Measurements from ENCODE around the gene GPR150. TPM values are rescaled to one million over a fixed set of nuclear protein-coding genes. Genes with fewer than 3 reads are reported as not detected.
A peak's percentile ranks its signal among the peaks of the same experiment; 100 is the strongest.

Gene GPR150
- total RNA-seq, 1 donor from 2014 or later, result under 0.01 TPM

GRCh38 chr5:95667061-95667618, 47.3 kb downstream of the GPR150 start:
- Histone ChIP-seq H3K27me3 (ENCODE audit: control insufficient read depth in 3 of 3, insufficient read depth in 3 of 3, low read length in 3 of 3) (no peaks in the 10 kb centered on the region), H3K36me3 (ENCODE audit: control insufficient read depth in 3 of 3, insufficient read depth in 3 of 3, low read length in 3 of 3) (no peaks in the 10 kb centered on the region), H3K27ac (ENCODE audit: low read depth, low read length) (no peak overlapping the region), H3K9me3 (ENCODE audit: control insufficient read depth in 3 of 3, low read length in 3 of 3) (no peaks in the 10 kb centered on the region), H3K9ac (ENCODE audit: low read depth in 1 of 3, low read length in 3 of 3) (no peak overlapping the region), H3K4me1 (ENCODE audit: control insufficient read depth in 3 of 3, insufficient read depth in 3 of 3, low read length in 3 of 3) (peaks cover 10 to 21% (median 13%) of the 10 kb centered on the region in 3 donors), H3K4me3 (ENCODE audit: low read length in 3 of 3) (no peak overlapping the region)

DNA sequence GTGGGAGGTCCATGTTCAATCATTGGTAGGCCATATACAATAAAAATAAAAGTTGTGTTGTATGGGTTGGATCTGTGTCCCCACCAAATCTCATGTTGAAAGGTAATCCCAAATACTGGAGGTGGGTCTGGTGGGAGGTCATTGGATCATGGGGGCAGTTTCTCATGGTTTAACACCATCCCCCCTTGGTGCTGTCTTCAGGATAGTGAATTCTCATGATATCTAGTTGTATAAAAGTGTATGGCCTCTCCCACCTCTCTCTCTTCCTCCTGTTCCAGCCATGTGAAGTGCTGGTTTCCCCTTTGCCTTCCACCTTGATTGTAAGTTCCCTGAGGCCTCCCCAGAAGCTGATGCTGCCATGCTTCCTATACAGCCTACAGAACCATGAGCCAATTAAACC, 47.8 kb downstream of the GPR150 start:
- Histone ChIP-seq H3K36me3 (ENCODE audit: control insufficient read depth in 3 of 3, insufficient read depth in 3 of 3, low read length in 3 of 3) (no peaks in the 10 kb centered on the region), H3K27ac (ENCODE audit: low read depth, low read length) (no peak overlapping the region), H3K9ac (ENCODE audit: low read depth in 1 of 3, low read length in 3 of 3) (no peak overlapping the region), H3K27me3 (ENCODE audit: control insufficient read depth in 3 of 3, insufficient read depth in 3 of 3, low read length in 3 of 3) (no peaks in the 10 kb centered on the region), H3K4me3 (ENCODE audit: low read length in 3 of 3) (no peak overlapping the region), H3K4me1 (ENCODE audit: control insufficient read depth in 3 of 3, insufficient read depth in 3 of 3, low read length in 3 of 3) (peaks cover 10 to 21% (median 13%) of the 10 kb centered on the region in 3 donors), H3K9me3 (ENCODE audit: control insufficient read depth in 3 of 3, low read length in 3 of 3) (no peaks in the 10 kb centered on the region)

- Histone ChIP-seq H3K9me3 (ENCODE audit: control insufficient read depth in 3 of 3, low read length in 3 of 3) (no peaks in the 10 kb centered on the region), H3K4me1 (ENCODE audit: control insufficient read depth in 3 of 3, insufficient read depth in 3 of 3, low read length in 3 of 3) (peaks cover 10 to 21% (median 15%) of the 10 kb centered on the region in 3 donors), H3K9ac (ENCODE audit: low read depth in 1 of 3, low read length in 3 of 3) (no peak overlapping the region), H3K36me3 (ENCODE audit: control insufficient read depth in 3 of 3, insufficient read depth in 3 of 3, low read length in 3 of 3) (no peaks in the 10 kb centered on the region), H3K27ac (ENCODE audit: low read depth, low read length) (no peak overlapping the region), H3K27me3 (ENCODE audit: control insufficient read depth in 3 of 3, insufficient read depth in 3 of 3, low read length in 3 of 3) (no peaks in the 10 kb centered on the region), H3K4me3 (ENCODE audit: low read length in 3 of 3) (no peak overlapping the region)
Observed at GRCh38 chr5:95668216-95668615, 48.3 kb downstream of the GPR150 start.

- Histone ChIP-seq H3K9ac (ENCODE audit: low read depth in 1 of 3, low read length in 3 of 3) (no peak overlapping the region), H3K27me3 (ENCODE audit: control insufficient read depth in 3 of 3, insufficient read depth in 3 of 3, low read length in 3 of 3) (no peaks in the 10 kb centered on the region), H3K36me3 (ENCODE audit: control insufficient read depth in 3 of 3, insufficient read depth in 3 of 3, low read length in 3 of 3) (no peaks in the 10 kb centered on the region), H3K27ac (ENCODE audit: low read depth, low read length) (peak overlapping the region; percentile 80), H3K9me3 (ENCODE audit: control insufficient read depth in 3 of 3, low read length in 3 of 3) (no peaks in the 10 kb centered on the region), H3K4me3 (ENCODE audit: low read length in 3 of 3) (no peak overlapping the region), H3K4me1 (ENCODE audit: control insufficient read depth in 3 of 3, insufficient read depth in 3 of 3, low read length in 3 of 3) (peaks cover 10 to 21% (median 16%) of the 10 kb centered on the region in 3 donors)
Observed at GRCh38 chr5:95668728-95669127, 48.8 kb downstream of the GPR150 start.

- Histone ChIP-seq H3K36me3 (ENCODE audit: control insufficient read depth in 3 of 3, insufficient read depth in 3 of 3, low read length in 3 of 3) (no peaks in the 10 kb centered on the region), H3K27me3 (ENCODE audit: control insufficient read depth in 3 of 3, insufficient read depth in 3 of 3, low read length in 3 of 3) (no peaks in the 10 kb centered on the region), H3K9me3 (ENCODE audit: control insufficient read depth in 3 of 3, low read length in 3 of 3) (no peaks in the 10 kb centered on the region), H3K27ac (ENCODE audit: low read depth, low read length) (peak overlapping the region; percentile 80), H3K4me1 (ENCODE audit: control insufficient read depth in 3 of 3, insufficient read depth in 3 of 3, low read length in 3 of 3) (peaks cover 10 to 18% (median 12%) of the 10 kb centered on the region in 3 donors), H3K4me3 (ENCODE audit: low read length in 3 of 3) (peak overlapping the region in 1 of 3 donors; percentile 9), H3K9ac (ENCODE audit: low read depth in 1 of 3, low read length in 3 of 3) (peak overlapping the region in 1 of 3 donors; percentile 9)
Observed at GRCh38 chr5:95669540-95669939, 49.7 kb downstream of the GPR150 start.

- H3K4me1 ChIP-seq (ENCODE audit: control insufficient read depth in 3 of 3, insufficient read depth in 3 of 3, low read length in 3 of 3), result peaks cover 10 to 17% (median 12%) of the 10 kb centered on the region in 3 donors
- H3K27ac ChIP-seq (ENCODE audit: low read depth, low read length), result peak overlapping the region; percentile 80
- no peaks in the 10 kb centered on the region for H3K36me3 ChIP-seq (ENCODE audit: control insufficient read depth in 3 of 3, insufficient read depth in 3 of 3, low read length in 3 of 3)
- no peaks in the 10 kb centered on the region for H3K9me3 ChIP-seq (ENCODE audit: control insufficient read depth in 3 of 3, low read length in 3 of 3)
- peak overlapping the region in 1 of 3 donors; percentile 9 for H3K4me3 ChIP-seq (ENCODE audit: low read length in 3 of 3)
- peak overlapping the region in 1 of 3 donors; percentile 9 for H3K9ac ChIP-seq (ENCODE audit: low read depth in 1 of 3, low read length in 3 of 3)
- H3K27me3 ChIP-seq (ENCODE audit: control insufficient read depth in 3 of 3, insufficient read depth in 3 of 3, low read length in 3 of 3), result no peaks in the 10 kb centered on the region
Observed at GRCh38 chr5:95669985-95670384, 50.1 kb downstream of the GPR150 start.

DNA sequence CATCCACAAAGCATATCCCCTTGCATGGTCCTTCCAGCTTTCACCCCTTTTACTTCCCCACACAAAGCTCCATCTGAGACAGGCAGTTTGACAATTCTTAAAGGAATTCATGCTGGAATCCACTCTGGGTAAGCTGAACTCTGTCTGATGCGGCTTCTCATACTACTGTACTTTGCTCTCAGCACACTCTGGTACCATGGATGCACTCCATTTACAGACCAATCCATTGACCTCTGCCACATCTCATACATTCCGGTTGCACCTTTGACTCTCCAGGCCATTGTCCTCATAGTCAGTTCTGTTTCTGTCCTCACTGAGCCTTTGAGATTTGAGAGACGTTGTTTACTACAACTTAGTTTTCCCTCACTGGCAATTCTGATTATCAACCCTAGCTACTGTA, 50.7 kb downstream of the GPR150 start:
- H3K4me1 ChIP-seq (ENCODE audit: control insufficient read depth in 3 of 3, insufficient read depth in 3 of 3, low read length in 3 of 3), result peaks cover 10 to 17% (median 12%) of the 10 kb centered on the region in 3 donors
- H3K27ac ChIP-seq (ENCODE audit: low read depth, low read length), result peak overlapping the region; percentile 80

More for the DNA sequence above, 50.7 kb downstream of the GPR150 start:
- H3K36me3 ChIP-seq (ENCODE audit: control insufficient read depth in 3 of 3, insufficient read depth in 3 of 3, low read length in 3 of 3), result no peaks in the 10 kb centered on the region
- H3K27me3 ChIP-seq (ENCODE audit: control insufficient read depth in 3 of 3, insufficient read depth in 3 of 3, low read length in 3 of 3), result no peaks in the 10 kb centered on the region
- no peak overlapping the region for H3K4me3 ChIP-seq (ENCODE audit: low read length in 3 of 3)
- H3K9me3 ChIP-seq (ENCODE audit: control insufficient read depth in 3 of 3, low read length in 3 of 3), result no peaks in the 10 kb centered on the region
- H3K9ac ChIP-seq (ENCODE audit: low read depth in 1 of 3, low read length in 3 of 3), result no peak overlapping the region

Other genes starting within 250 kb of the GPR150 start
- gene FAM81B, start 228.7 kb upstream of the GPR150 start, total RNA-seq, result 1.0 TPM
- 86.1 TPM for gene SKIC3, start 65.1 kb upstream of the GPR150 start, total RNA-seq
- gene ARSK, start 65.0 kb upstream of the GPR150 start, total RNA-seq, result 6.3 TPM
- 3.1 TPM for gene RFESD, start 26.7 kb downstream of the GPR150 start, total RNA-seq
- gene SPATA9, start 62.9 kb downstream of the GPR150 start, total RNA-seq, result 1.0 TPM
- gene RHOBTB3, start 111.2 kb downstream of the GPR150 start, total RNA-seq, result 640 TPM
- 6.8 TPM for gene GLRX, start 202.6 kb downstream of the GPR150 start, total RNA-seq

All from skeletal muscle tissue (tissue), 4 donors.